IPS DF 4.7 (cell line): ENCODE results near the gene PFDN4.

Source experiments
- DNase-seq: peaks from one replicate; pipeline ENCODE4 v3.0.0-alpha.2; 2013; ENCODE audit warnings: low spot score; ENCODE audit errors: extremely low read depth

The PFDN4 gene, protein sequence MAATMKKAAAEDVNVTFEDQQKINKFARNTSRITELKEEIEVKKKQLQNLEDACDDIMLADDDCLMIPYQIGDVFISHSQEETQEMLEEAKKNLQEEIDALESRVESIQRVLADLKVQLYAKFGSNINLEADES

DNA sequence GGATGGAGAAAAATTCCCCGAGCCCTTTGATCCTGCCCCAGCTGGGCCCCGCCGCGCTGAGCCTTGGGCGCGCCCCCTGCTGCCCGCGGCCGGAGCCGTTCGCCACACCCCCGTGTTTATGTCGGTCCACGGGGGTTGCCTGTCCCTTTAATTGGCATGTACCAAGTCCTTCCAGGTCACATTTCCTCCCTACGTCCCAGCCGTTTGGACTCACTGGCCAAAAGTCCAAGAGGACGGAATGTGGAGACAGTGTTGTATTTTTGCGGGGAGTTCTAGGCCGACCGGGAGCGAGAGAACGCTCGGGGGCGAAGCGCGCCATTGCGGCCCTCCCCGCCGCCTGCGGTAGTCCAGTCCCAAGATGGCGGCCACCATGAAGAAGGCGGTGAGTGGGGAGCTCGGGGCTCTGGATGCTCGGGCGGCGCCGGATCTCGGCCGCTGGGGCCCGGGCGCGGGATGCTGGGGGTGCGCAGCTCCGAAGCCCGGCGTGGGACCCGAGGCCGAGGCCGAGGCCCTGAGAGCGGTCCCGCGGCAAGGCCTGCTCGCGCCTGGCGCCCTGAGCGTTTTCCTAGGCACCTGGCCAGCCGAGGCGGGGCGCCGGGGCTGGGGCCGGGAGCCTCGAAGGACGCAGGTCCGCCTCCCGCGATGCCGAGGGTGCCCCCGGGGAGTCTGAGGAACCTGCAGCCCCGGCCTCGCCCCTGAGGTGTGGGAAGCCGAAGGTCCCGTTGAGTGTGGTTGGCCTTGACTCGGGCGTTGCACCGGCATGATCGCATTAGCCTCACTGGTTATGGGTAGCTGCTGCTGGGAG, at the start of gene PFDN4:
TSS of gene PFDN4 (plus strand) at position 345 of the 805 bp plus-strand sequence. CDS start at position 359, 14 bp downstream.
- no peak for DNase-seq

DNA sequence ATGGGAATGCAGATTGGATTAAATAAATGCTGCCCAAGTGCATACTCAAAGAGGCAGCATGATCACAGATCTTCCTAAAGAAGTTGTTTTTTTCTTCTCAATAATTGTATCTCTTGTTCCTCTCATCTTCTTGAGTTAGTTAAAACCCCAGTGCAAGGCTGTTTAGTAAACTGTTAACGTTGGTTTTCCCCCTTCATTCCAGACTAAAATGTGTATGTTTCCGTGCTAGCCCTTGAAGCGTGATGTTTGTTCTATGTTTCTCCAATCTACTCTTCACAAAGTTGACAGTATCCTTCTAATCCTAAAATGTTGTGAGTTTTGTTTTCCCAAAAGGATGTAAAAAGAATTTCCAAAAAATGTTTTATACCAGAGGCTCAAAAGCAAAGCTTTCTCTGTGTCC, 49.7 kb upstream of the PFDN4 start:
- DNase-seq: no peak

DNA sequence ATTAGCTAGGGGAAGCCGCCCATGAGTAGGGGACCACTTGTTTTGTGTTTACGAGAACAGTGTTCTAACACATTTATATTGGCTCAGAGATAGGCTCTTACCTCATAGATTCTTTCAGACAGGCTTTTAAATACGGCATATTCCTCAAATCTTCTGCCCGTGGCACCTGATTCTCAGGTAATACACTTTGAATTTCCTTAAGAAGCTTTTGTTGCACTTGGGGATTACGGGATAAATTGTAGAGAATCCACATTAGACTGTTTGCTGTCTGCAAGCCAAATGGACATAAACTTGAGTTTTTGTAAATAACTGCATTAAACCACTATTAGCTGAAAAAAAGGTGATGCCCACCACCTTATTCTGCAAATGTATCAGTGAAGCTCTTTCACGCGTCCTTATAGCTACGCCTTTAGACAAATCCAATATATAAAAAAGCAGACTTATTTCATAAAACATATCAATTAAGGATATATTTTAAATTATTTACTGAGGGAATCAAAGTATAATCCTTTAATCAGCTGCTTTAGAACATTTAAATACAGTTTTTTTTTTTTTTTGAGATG, 49.0 kb upstream of the PFDN4 start:
- no peak for DNase-seq

DNA sequence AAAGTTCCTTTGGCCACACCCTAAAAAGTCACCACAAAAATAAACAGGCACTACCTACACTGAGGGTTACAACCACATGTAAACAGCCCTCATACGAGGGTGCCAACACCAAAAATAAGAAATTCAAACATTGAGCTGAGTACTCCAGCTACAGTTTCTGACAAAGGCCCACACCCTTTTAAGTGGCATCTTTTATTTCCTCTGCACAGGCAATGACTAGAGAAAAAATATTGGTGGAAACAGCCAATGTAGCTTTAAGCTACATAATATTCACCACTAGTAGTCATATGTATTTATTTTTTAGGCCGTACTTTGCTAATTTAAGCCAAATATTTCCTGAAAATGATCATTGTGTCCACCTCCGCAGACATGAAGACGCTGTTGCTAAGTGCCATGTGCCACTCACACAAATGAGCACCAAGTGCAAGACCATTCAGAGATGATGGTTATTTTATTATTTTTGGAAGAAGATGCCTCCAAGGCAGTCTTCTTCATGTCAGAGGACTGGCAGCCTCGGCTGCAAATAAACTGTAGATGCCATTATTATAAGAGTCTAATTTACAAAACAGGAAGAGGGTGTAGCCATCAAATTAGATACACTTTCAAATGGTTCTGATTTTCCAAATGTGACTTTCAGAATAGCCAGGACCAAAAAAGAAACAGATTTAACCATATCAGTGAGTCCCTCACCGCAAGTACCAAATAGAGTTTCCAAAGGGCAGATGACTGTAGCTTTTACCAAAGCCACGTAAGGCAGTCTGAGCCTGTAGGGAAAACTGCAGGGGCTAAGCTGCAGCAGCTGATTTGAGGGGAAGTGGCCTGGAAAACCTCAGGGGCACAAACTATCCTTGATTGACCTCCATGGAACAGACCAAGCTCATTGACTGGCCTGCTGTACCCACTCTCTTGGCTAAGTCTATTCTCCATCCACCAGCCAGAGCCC, 47.6 kb upstream of the PFDN4 start:
- DNase-seq: no peak

DNA sequence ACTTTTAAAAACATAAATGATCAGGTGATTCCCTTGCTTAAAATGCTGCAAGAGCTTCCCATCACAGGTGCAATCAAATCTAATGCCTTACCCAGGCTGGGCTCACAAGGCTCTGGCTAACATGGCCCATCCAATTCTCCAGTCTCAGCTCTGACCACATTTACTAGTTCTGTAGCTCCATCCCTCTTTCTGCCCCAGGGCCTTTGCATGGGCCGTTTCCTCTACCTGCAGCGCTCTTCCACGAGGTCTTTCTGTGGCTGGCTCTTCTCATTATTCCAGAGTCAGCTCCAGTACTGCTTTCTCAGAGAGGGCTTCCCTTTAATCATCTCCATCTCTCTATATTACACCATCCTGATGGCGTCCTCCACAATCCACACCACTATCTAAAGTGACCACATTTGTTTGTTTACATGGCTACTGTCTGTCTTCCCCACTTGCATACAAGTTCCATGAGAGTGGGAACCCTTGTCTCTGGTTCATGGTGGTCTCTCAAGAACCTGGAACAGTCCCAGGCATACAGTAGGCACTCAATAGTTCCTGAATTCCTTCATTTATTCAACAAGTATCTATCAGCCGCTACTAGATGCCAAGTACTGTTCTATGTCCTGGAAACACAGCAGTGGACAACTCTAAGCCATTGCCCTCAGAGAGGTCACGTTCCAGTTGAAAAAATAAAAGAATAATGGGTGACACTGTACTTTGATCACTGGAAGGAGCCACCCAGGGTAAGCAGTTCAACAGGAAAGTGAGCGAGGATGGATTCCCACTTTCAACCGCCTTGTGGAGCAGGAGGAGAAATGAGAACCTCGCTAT, 46.7 kb upstream of the PFDN4 start:
- no peak for DNase-seq

DNA sequence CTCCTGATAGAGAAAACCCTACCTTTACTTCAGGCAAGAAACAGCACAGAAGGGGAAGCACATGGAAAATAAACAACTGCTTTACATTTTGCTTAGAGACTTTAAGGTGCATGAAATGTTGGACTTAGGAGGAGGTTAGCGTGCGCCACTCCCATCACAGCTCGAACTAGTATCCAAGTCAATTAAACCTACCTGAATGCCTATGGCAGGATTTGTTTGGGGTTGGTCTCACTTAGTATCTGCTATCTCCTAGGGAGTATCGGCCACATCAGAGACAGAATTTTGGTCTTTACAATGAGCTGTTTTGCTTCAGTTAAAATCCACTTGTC, 46.1 kb upstream of the PFDN4 start:
- no peak for DNase-seq

DNA sequence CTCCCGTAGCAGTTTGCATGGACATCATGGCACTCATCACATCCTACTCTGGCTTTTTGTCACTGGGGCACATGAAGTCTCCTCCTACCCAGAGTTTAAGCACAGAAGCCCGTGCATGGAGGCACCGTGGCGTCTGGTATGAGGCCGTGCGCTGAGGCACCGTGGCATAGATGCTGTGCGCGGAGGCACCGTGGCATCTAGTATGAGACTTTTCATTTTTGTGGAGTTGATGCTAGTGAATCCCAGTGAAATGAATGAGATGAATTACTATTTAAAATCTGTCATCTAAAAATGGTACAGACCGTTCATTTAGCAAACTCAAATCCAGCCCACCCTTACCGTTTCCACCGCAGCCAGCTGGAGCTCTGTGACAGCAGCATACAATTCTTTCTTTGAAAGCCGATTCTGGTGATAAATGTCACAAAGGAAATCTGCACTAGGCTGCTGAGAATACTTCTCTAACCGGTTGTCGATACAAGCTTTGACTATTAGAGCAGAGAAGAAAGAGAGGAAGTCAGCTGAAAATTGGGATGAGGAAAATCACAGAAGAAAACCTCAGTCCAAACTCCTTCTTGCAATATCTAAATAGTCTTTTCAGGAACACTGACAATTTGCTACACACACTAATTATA, 45.4 kb upstream of the PFDN4 start:
- no peak for DNase-seq

DNA sequence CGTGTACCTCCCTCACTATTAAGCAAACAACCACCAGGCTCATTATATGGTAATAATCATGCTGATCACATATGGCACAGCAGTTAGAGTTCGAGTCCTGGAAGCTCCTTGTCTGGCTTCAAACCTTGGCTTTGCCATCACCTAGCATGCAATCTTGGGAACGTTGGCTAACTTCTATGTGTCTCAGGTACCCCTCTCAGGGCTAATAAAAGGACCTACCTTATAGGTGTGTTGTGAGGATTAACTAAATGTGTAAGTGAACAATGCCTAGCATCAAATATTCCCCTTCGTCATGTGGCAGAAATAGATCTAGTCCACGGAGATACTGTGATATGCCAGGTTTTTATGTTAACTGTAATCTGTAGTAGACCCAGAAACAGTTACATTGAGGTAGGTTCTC, 44.5 kb upstream of the PFDN4 start:
- DNase-seq: no peak

DNA sequence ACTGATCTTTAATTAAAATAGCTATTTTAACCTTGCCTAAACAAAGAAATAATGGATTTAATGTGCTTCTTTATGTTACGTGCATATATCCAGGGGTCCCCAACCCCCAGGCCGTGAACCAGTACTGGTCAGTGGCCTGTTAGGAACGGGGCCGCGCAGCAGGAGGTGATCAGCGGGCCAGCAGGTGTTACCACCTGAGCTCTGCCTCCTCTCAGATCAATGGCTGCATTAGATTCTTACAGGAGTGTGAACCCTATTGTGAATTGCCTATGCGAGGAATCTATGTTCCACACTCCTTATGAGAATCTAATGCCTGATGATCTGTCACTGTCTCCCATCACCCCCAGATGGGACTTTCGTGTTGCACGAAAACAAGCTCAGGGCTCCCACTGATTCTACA, 42.9 kb upstream of the PFDN4 start:
- no peak for DNase-seq

DNA sequence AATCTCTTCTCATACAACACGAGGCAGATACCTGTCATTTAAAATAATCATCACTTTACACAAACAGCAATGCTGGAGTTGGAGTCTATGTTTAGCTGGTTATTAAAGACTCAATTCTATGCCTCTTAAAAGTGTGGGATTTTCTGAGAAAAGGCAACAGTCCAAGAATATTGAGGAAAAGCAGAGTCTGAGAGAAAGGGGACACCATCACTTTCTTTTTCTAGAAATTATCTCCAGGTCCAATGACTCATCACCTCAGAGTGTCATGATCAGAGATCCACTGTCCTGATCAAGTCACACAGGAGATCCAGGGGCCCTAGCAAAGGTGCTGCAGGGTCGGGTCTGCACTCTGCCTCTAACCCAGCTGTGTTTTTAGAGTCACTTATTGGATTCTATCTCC, 42.1 kb upstream of the PFDN4 start:
- no peak for DNase-seq

DNA sequence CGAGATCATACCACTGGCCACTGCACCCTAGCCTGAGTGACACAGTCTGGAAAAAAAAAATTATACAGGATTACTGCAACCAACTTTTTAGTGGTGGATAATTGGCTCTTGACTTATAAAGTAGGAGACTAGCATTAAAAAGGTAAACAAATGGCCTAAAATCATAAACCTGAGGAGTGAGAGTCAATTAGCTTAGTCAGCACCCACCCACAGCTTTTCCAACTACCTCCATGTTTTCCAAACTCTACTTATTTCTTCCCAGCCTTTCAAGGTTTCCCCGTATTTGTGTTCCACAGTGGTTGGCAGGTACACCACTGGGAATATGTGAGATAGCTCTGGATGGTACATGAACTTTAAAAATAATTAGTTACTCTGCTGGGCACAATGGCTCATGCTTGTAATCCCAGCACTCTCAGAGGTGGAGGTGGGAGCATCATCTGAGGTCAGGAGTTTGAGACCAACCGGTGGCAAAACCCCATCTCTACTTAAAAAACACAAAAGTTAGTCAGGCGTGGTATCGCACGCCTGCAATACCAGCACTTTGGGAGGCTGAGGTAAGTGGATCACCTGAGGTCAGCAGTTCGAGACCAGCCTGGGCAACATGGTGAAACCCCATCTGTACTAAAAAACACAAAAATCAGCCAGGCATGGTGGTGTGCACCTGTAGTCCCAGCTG, 40.8 kb upstream of the PFDN4 start:
- no peak for DNase-seq

DNA sequence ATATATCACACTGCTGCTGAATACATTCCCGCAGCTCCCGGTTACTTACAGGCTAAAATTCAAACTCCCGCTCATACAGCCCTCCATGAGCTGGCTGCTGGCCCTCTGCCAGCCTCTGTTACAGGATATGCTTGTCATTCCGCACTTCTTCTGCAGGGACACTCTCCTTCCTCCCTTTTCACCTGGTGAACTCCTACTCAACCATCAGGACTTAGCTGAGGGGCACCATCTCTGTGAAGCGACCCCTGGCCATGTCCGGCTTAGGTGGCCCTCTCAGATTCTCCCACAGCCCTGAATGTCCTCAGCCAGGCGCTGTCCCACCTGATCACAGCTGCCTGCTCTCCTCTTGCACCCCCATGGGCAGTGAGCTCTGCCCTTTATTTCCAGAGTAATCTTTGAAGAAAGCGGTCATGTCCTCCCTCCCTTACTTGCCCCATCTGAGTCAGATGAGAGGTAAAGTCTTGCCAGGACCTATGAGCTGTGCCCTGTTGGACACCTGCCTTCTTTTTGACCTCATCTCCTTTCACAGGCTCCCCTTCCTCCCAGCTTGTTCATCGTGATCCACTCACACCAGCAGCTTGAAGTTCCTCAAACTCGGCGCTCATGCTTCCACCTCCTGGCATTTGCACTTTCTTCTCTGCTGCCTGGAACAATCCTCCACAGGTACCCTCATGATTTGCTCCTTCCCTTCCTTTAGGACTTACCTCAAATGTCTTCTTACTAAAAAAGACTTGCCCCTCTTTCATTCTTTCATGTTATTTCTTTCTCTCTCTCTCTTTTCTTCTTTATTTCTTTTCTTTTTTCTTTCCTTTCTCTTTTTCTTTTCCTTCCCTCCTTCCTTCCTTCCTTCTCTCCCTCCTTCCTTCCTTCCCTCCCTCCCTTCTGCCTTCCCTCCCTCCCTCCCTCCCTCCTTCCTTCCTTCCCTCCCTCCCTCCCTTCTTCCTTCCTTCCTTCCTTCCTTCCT, 39.7 kb upstream of the PFDN4 start:
- DNase-seq: no peak

DNA sequence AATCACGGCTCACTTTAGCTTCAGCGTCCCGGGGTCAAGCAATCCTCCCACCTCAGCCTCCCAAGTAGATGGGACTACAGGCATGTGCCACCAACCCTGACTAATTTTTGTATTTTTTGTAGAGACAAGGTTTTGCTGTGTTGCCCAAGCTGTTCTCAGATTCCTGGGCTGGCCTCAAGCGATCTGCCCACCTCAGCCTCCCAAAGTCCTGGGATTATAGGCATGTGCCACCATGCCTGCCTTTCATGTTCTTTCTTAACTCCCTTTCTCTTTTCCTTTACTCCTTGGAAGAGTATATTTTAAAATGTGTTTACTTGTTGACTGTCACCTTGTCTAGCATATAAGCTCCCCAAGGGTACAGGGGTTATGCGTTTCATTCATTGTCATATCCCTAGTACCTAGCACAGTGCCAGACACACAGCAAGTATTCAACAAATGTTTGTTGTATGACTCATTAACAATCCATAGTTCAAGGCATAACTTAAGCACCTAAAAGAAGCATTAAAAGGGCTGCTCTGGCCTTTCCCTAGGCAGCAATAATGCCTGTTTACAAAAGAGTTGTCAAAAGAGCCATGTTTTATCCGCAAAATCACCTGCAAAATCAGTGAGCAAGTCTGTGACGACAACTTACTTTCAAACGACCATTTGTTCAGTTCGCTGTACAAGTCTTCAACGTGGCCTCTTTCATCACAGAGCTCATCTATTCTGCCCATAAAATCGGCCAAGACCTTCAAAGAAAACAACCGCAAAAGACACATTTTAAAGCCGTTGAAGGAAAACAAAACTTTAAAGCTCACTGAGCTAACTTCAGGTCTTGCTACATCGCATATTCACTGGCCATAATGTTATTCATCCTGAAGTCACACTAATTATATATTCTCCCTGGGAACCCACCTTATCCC, 38.7 kb upstream of the PFDN4 start:
- no peak for DNase-seq

DNA sequence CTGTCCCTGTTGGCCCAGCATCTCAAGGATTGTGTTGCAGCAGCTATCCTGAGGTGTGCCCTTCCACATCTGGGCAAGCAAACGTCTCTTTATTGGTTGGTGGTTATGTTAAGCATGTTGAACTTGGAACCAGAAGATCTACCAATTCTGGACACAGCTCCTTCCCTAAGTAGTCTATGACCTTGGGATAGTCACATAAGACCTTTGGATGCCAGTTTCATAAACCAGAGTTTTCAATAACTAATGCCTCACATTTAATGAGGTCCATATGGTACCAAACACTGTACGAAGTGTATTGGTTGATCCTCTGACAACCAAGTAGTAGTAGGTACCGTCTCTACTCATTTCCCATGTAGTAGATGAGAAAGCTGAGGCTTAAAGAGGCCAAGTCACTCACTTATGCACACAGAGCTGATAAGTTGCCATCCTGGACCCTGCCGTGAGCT, 37.8 kb upstream of the PFDN4 start:
- no peak for DNase-seq

DNA sequence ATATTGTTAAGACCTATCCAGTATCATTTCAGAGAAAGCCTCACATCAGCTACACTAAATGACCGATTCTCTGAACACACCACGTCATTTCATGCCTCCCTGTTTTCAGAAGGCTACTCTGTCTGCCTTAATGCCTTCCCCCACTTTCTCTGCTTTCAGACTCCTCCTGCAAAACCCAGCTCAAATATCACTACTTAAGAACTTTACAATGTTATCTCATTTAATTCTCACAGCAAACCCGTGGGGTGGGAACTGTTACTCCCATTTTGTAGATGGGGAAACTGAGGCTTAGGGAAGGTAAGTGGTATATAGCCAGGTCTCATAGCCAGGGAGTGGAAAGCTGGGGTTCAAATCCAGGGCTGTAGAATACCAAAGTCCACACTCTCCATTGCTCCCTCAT, 36.9 kb upstream of the PFDN4 start:
- DNase-seq: no peak

DNA sequence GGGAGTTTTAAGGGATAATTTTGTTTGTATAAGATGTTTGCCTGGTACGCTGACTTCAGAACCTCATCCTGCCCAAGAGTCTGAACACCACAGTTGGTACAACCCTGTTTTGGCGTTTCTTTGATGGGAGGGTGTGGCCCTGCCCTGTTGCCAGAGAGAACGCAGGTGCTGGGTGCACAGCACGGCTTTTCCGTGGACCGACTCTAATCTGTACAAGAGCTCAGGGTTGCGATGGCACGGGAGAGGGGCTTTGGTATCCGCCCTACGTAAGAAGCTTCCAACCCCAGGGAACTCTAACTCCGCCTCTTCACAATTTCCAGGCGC, 35.4 kb upstream of the PFDN4 start:
- DNase-seq: no peak

DNA sequence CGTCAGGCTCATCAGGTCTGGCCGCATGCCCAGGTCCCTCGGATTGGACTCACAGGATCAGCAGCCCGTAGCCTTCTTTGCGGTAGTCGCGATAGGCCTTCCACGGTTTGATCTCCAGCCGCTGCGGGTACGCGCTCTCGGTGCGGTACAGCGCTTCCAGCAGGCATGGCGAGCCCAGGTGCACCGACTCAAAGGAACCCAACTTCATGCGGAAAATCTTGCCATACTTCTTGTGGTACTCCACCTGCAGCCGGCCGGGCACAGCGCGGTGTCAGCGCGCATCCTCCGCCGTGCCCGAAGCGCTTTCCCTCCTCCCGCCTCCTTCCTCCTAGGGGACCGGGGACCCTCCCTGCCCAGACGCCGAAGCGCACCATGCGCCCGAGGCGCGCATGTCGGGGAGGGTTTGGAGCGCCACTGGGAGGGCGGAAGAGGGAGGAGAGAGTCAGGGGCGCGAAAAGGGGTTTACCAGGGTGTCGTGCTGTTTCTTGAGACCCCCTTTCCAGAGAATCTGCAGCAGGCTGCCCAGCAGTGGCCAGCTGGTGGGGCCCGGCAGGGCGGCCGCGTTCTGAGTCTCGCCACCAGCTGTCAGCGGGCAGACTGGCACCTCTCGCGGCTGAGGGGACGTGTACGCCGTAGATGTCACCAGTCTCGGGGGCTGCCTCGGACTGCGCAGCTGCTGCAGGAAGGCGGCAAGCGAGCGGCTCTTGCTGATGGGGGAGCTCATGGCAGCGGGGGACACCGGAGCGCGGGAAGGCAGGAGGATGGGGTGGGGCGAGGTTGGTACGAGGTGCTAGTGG, 34.8 kb upstream of the PFDN4 start:
- no peak for DNase-seq
